Measurements from ENCODE around the gene PUS1.
A peak's percentile ranks its signal among the peaks of the same experiment; 100 is the strongest.
"Not testable (repeated sequence)": the region's sequence is repeated elsewhere in the genome, so short reads cannot be mapped to it uniquely, and the experiment has no call there.

PUS1 gene

DNA sequence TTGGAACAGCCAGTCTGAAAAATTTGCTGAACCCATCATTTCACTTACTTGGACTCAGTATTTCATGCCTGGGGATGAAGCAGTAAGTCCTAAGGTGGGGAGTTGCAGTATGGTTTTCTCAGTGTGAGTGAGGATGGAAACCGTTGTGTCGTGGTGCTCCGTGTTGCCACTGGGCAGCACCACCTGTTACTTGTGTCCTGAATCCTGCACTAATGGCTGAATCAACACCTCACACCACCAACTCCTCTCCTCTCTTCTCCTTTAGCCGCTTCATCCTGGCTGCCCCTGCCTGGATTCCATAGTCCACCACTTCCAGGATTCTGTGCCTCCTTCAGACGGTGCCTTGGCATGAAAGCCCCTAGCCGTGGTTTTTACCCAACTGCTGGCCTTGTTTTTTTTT is 17.7 kb downstream of the PUS1 start:
- Histone ChIP-seq H3K27me3 (ENCODE audit: control insufficient read depth, low read length) (no peaks in the 10 kb centered on the region), H3K36me3 (ENCODE audit: control insufficient read depth, low read length) (peaks cover 26% of the 10 kb centered on the region), H4K20me1 (ENCODE audit: control insufficient read depth, insufficient read depth, low read depth, low read length) (0 out of 2 replicates have a peak, but pooled peaks cover 5% of the 10 kb centered on the region), H3K9me2 (replicated peaks; ENCODE audit: control insufficient read depth, low read length) (no peaks in the 10 kb centered on the region), H3F3A (ENCODE audit: control insufficient read depth, insufficient read depth) (peaks cover 13% of the 10 kb centered on the region), H3K27ac (ENCODE audit: low read depth, low read length) (no peak overlapping the region), H3K9me3 (ENCODE audit: control insufficient read depth, insufficient read depth, low read length) (no peaks in the 10 kb centered on the region), H3K4me1 (ENCODE audit: control insufficient read depth, low read length) (peaks cover 8% of the 10 kb centered on the region), H3K79me2 (ENCODE audit: control insufficient read depth, low read length) (peaks cover 19% of the 10 kb centered on the region), H3K4me2 (ENCODE audit: low read length) (no peak overlapping the region), H3K4me3 (ENCODE audit: low read length) (no peak overlapping the region)
- TF ChIP-seq EZH2phosphoT487 (IDR thresholded peaks at IDR 0.05; ENCODE audit: borderline replicate concordance, low read length): no peak
- TF ChIP-seq, protein P1, sequence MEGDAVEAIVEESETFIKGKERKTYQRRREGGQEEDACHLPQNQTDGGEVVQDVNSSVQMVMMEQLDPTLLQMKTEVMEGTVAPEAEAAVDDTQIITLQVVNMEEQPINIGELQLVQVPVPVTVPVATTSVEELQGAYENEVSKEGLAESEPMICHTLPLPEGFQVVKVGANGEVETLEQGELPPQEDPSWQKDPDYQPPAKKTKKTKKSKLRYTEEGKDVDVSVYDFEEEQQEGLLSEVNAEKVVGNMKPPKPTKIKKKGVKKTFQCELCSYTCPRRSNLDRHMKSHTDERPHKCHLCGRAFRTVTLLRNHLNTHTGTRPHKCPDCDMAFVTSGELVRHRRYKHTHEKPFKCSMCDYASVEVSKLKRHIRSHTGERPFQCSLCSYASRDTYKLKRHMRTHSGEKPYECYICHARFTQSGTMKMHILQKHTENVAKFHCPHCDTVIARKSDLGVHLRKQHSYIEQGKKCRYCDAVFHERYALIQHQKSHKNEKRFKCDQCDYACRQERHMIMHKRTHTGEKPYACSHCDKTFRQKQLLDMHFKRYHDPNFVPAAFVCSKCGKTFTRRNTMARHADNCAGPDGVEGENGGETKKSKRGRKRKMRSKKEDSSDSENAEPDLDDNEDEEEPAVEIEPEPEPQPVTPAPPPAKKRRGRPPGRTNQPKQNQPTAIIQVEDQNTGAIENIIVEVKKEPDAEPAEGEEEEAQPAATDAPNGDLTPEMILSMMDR (IDR thresholded peaks at IDR 0.05; ENCODE audit: low read depth, low read length, poor library complexity, severe bottlenecking): no peak

- peaks cover 6% of the 10 kb centered on the region; the same call in 1 of the 2 replicates for H4K20me1 ChIP-seq (ENCODE audit: control insufficient read depth, insufficient read depth, low read depth, low read length)
- no peak overlapping the region for H3K4me2 ChIP-seq (ENCODE audit: low read length)
- no peak overlapping the region for H3K4me3 ChIP-seq (ENCODE audit: low read length)
- peaks cover 27% of the 10 kb centered on the region for H3K79me2 ChIP-seq (ENCODE audit: control insufficient read depth, low read length)
- H3K36me3 ChIP-seq (ENCODE audit: control insufficient read depth, low read length): peaks cover 23% of the 10 kb centered on the region
- TF ChIP-seq, protein P1 (IDR thresholded peaks at IDR 0.05; ENCODE audit: low read depth, low read length, poor library complexity, severe bottlenecking): no peak
- no peak for TF ChIP-seq EZH2phosphoT487 (IDR thresholded peaks at IDR 0.05; ENCODE audit: borderline replicate concordance, low read length)
- H3K27me3 ChIP-seq (ENCODE audit: control insufficient read depth, low read length): no peaks in the 10 kb centered on the region
- no peaks in the 10 kb centered on the region for H3K9me2 ChIP-seq (replicated peaks; ENCODE audit: control insufficient read depth, low read length)
- H3K9me3 ChIP-seq (ENCODE audit: control insufficient read depth, insufficient read depth, low read length): no peaks in the 10 kb centered on the region
- peaks cover 13% of the 10 kb centered on the region for H3F3A ChIP-seq (ENCODE audit: control insufficient read depth, insufficient read depth)
- no peak overlapping the region for H3K27ac ChIP-seq (ENCODE audit: low read depth, low read length)
- H3K4me1 ChIP-seq (ENCODE audit: control insufficient read depth, low read length): peaks cover 8% of the 10 kb centered on the region
Measured at GRCh38 chr12:131947482-131948027, 18.5 kb downstream of the PUS1 start.

DNA sequence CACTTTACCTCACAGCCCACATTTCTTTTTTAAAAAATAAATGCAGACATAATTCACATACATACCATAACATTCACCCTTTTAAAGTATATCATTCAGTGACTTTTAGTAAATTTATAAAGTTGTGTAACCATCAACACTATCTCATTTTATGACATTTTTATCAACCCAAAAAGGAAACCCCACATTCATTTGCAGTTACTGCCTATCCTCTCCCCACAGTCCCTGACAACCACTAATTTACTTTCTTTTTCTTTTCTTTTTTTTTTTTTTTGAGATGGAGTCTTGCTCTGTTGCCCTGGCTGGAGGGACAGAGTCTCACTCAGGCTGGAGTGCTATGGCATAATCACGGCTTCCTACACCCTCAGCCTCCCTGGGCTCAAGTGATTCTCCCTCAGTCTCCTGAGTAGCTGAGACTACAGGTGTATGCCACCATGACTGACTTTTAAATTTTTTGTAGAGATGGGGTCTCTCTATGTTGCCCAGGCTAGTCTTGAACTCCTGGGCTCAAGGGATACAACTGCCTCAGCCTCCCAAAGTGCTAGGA is 19.2 kb downstream of the PUS1 start:
- no peak overlapping the region for H3K4me2 ChIP-seq (ENCODE audit: low read length)

DNA sequence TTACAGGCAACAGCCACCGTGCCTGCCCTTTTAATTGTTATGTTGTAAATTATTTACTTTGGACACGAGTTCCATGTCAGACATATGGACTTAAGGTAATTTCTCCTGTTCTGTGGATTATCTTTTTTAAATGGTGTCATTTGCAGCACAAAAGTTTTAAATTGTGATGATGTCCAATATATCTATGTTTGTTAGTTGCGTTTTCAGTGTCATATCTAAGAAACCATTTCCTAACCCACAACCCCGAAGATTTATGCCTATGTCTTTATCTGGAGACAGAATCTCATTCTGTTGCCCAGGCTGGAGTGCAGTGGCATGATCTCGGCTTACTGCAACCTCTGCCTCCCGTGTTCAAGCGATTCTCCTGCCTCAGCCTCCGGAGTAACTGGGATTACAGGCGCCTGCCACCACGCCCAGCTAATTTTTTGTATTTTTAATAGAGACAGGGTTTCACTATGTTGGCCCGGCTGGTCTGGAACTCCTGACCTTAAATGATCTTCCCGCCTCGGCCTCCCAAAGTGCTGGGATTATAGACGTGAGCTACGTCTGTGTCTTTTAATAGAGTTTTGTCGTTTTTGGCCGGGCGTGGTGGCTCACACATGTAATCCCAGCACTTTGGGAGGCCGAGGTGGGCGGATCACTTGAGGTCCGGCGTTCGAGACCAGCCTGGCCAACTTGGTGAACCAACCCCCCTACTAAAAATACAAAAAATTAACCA is 19.8 kb downstream of the PUS1 start:
- H3K4me3 ChIP-seq (ENCODE audit: low read length): peak overlapping the region; percentile 79
- H3K9me2 ChIP-seq (replicated peaks; ENCODE audit: control insufficient read depth, low read length); H3K9me3 ChIP-seq (ENCODE audit: control insufficient read depth, insufficient read depth, low read length); H3K4me1 ChIP-seq (ENCODE audit: control insufficient read depth, low read length); H3K27me3 ChIP-seq (ENCODE audit: control insufficient read depth, low read length); H3K27ac ChIP-seq (ENCODE audit: low read depth, low read length): not testable (repeated sequence)
- H3F3A ChIP-seq (ENCODE audit: control insufficient read depth, insufficient read depth): peaks cover 13% of the 10 kb centered on the region
- peak overlapping the region; percentile 88 for H3K4me2 ChIP-seq (ENCODE audit: low read length)
- peaks cover 14% of the 10 kb centered on the region for H3K36me3 ChIP-seq (ENCODE audit: control insufficient read depth, low read length)
- peaks cover 11% of the 10 kb centered on the region; the same call in 1 of the 2 replicates for H4K20me1 ChIP-seq (ENCODE audit: control insufficient read depth, insufficient read depth, low read depth, low read length)
- H3K79me2 ChIP-seq (ENCODE audit: control insufficient read depth, low read length): peaks cover 40% of the 10 kb centered on the region

More for the DNA sequence above, 19.2 kb downstream of the PUS1 start:
- Histone ChIP-seq H3K27me3 (ENCODE audit: control insufficient read depth, low read length) (no peaks in the 10 kb centered on the region), H3K9me2 (replicated peaks; ENCODE audit: control insufficient read depth, low read length) (no peaks in the 10 kb centered on the region), H3F3A (ENCODE audit: control insufficient read depth, insufficient read depth) (peaks cover 13% of the 10 kb centered on the region), H3K9me3 (ENCODE audit: control insufficient read depth, insufficient read depth, low read length) (no peaks in the 10 kb centered on the region), H3K4me1 (ENCODE audit: control insufficient read depth, low read length) (peaks cover 8% of the 10 kb centered on the region), H3K4me3 (ENCODE audit: low read length) (no peak overlapping the region), H3K27ac (ENCODE audit: low read depth, low read length) (no peak overlapping the region), H4K20me1 (ENCODE audit: control insufficient read depth, insufficient read depth, low read depth, low read length) (peaks cover 11% of the 10 kb centered on the region; the same call in 1 of the 2 replicates), H3K79me2 (ENCODE audit: control insufficient read depth, low read length) (peaks cover 34% of the 10 kb centered on the region), H3K36me3 (ENCODE audit: control insufficient read depth, low read length) (peaks cover 20% of the 10 kb centered on the region)
- no peak for TF ChIP-seq EZH2phosphoT487 (IDR thresholded peaks at IDR 0.05; ENCODE audit: borderline replicate concordance, low read length)
- TF ChIP-seq, protein P1 (IDR thresholded peaks at IDR 0.05; ENCODE audit: low read depth, low read length, poor library complexity, severe bottlenecking): no peak

Measured in DOHH2 (cell line).